NT2/D1 (cell line): ENCODE results near the gene RPS5.

ENCODE experiments used
- SUZ12 ChIP-seq: IDR thresholded peaks from 2 replicates; pipeline ENCODE4 v1.6.1; 2011; ENCODE audit not compliant: insufficient read length, insufficient read depth; ENCODE audit errors: extremely low read depth
- YY1 ChIP-seq: IDR thresholded peaks from 2 replicates; pipeline ENCODE4 v1.6.1; 2011; ENCODE audit not compliant: insufficient read length, insufficient read depth

DNA sequence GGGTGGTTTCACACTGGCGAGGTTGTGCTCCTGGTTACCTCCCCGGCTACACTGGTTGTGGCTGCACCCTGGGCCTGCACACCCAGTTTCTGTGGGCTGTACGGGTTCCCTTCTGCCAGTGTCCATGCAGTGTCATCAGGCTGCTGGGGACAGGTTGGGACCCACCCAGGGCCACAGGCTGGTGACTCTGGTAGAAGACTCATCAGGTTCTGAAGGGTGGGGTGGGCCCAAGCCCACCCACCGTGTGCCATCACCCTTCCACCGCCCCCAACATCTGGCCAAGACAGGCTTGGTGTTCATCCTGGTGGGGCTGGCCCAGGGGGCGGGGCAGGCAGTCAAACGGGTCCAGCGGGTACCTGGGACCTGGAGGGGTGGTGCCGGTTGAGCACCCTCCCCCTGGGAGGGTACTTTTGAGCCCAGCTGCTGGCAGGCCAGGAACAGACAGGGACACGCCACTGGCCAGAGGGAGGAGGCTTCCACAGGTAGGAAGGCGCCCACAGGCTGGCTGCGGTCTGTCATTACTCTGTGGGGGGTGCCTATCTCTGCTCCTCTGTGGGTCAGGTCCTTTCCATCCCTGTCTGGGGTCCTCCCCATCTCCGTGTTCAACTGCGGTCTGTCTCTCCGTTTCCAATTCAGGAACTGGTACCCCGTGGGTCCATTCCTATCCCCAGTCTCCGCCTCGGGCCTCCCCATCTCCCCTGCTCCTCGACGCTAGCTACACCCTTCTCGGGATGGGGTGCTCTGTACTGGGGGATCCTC is 8.3 kb downstream of the RPS5 start, which contains the start of gene RNF225:
- TF ChIP-seq YY1 (no peak), SUZ12 (no peak)
